ENCODE measurements around the gene USP30.

- TF ChIP-seq CTCF (IDR thresholded peaks at IDR 0.05) (no peak), POLR2A (IDR thresholded peaks at IDR 0.05) (no peak)
Observed at GRCh38 chr12:109009766-109010165, 42.6 kb upstream of the USP30 start.
